Epithelial cell of prostate (primary cell): ENCODE measurements around the gene RAPGEF4.

Experiments
- DNase-seq: peaks from one replicate; pipeline ENCODE4 v3.0.0-alpha.2; 2011; ENCODE audit warnings: low read depth, low spot score
- H3K27ac ChIP-seq: fragments of 450-650 bp; 2 replicates; pipeline ENCODE4 v1.5.1; 2017; ENCODE audit warnings: mild to moderate bottlenecking

Gene RAPGEF4

GRCh38 chr2:172849519-172850217, 114.0 kb downstream of the RAPGEF4 start:
- DNase-seq, result no peak

GRCh38 chr2:172855588-172855987, 119.9 kb downstream of the RAPGEF4 start:
- no peak overlapping the region for H3K27ac ChIP-seq
- DNase-seq, result no peak

More at GRCh38 chr2:172849519-172850217, 114.0 kb downstream of the RAPGEF4 start:
- no peak overlapping the region for H3K27ac ChIP-seq

- no peak for DNase-seq
These were observed 121.0 kb downstream of the RAPGEF4 start for GRCh38 chr2:172856606-172857005.

GRCh38 chr2:172858473-172858745, 122.8 kb downstream of the RAPGEF4 start:
- DNase-seq, result no peak
- H3K27ac ChIP-seq, result peak overlapping the region; percentile 46

More at GRCh38 chr2:172856606-172857005, 121.0 kb downstream of the RAPGEF4 start:
- H3K27ac ChIP-seq, result no peak overlapping the region

- no peak for DNase-seq
- peak overlapping the region; percentile 13 for H3K27ac ChIP-seq
These were observed 124.1 kb downstream of the RAPGEF4 start for GRCh38 chr2:172859581-172860335.

- H3K27ac ChIP-seq, result no peak overlapping the region
- no peak for DNase-seq
These were observed 124.7 kb downstream of the RAPGEF4 start for GRCh38 chr2:172860336-172860707.

- no peak for DNase-seq
These were observed 125.5 kb downstream of the RAPGEF4 start for GRCh38 chr2:172861098-172861497.

GRCh38 chr2:172861656-172862476, 126.2 kb downstream of the RAPGEF4 start:
- H3K27ac ChIP-seq, result no peak overlapping the region
- no peak for DNase-seq

More at GRCh38 chr2:172861098-172861497, 125.5 kb downstream of the RAPGEF4 start:
- no peak overlapping the region for H3K27ac ChIP-seq

- DNase-seq, result no peak
- no peak overlapping the region for H3K27ac ChIP-seq
These were observed 127.7 kb downstream of the RAPGEF4 start for GRCh38 chr2:172863341-172863740.

- H3K27ac ChIP-seq, result no peak overlapping the region
- no peak for DNase-seq
These were observed 128.5 kb downstream of the RAPGEF4 start for GRCh38 chr2:172864182-172864581.

- no peak for DNase-seq
- no peak overlapping the region for H3K27ac ChIP-seq
These were observed 129.8 kb downstream of the RAPGEF4 start for GRCh38 chr2:172865422-172865821.

- no peak overlapping the region for H3K27ac ChIP-seq
- DNase-seq, result no peak
These were observed 134.2 kb downstream of the RAPGEF4 start for GRCh38 chr2:172869861-172870260.

GRCh38 chr2:172870396-172870795, 134.8 kb downstream of the RAPGEF4 start:
- DNase-seq, result no peak
- H3K27ac ChIP-seq, result no peak overlapping the region

GRCh38 chr2:172877826-172878225, 142.2 kb downstream of the RAPGEF4 start:
- no peak for DNase-seq

GRCh38 chr2:172878260-172878659, 142.6 kb downstream of the RAPGEF4 start:
- H3K27ac ChIP-seq, result no peak overlapping the region
- no peak for DNase-seq

More at GRCh38 chr2:172877826-172878225, 142.2 kb downstream of the RAPGEF4 start:
- no peak overlapping the region for H3K27ac ChIP-seq

GRCh38 chr2:172884336-172884735, 148.7 kb downstream of the RAPGEF4 start:
- H3K27ac ChIP-seq, result no peak overlapping the region
- no peak for DNase-seq

- no peak overlapping the region for H3K27ac ChIP-seq
- DNase-seq, result no peak
These were observed 150.4 kb downstream of the RAPGEF4 start for GRCh38 chr2:172885996-172886395.

GRCh38 chr2:172887280-172887679, 151.6 kb downstream of the RAPGEF4 start:
- H3K27ac ChIP-seq, result no peak overlapping the region
- DNase-seq, result no peak

- no peak for DNase-seq
- no peak overlapping the region for H3K27ac ChIP-seq
These were observed 153.3 kb downstream of the RAPGEF4 start for GRCh38 chr2:172888714-172889669.
